ENCODE data around the gene ZFYVE21.

DNA sequence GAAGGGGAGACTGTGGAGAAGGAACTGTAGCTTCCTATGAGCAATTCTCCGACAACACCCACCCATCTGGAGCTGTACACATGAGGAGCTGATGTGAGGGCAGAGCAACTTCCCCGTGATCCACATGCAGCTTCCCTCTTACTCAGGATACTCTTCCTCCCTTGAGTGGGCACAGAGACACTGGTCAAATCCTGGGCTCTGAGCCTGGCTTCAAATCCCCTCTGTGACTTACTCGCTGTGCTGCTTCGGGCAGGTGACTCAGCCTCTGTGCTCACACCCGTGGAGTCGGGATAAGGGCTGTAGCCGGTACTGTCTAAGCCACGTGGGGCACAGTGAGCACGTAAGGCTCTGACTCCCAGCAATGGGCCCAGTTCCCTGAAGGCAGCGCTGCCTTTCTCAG is 31.1 kb downstream of the ZFYVE21 start:
- TF ChIP-seq, protein P1, sequence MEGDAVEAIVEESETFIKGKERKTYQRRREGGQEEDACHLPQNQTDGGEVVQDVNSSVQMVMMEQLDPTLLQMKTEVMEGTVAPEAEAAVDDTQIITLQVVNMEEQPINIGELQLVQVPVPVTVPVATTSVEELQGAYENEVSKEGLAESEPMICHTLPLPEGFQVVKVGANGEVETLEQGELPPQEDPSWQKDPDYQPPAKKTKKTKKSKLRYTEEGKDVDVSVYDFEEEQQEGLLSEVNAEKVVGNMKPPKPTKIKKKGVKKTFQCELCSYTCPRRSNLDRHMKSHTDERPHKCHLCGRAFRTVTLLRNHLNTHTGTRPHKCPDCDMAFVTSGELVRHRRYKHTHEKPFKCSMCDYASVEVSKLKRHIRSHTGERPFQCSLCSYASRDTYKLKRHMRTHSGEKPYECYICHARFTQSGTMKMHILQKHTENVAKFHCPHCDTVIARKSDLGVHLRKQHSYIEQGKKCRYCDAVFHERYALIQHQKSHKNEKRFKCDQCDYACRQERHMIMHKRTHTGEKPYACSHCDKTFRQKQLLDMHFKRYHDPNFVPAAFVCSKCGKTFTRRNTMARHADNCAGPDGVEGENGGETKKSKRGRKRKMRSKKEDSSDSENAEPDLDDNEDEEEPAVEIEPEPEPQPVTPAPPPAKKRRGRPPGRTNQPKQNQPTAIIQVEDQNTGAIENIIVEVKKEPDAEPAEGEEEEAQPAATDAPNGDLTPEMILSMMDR (conservative IDR thresholded peaks at IDR 0.05; ENCODE audit: low read depth, low read length) = no peak
- TF ChIP-seq EZH2phosphoT487 (IDR thresholded peaks at IDR 0.05; ENCODE audit: borderline replicate concordance, low read length) = no peak

Measured in PC-3 (cell line).